ENCODE measurements around the gene PDXDC1.
"Not testable (repeated sequence)": the region's sequence is repeated elsewhere in the genome, so short reads cannot be mapped to it uniquely, and the experiment has no call there.

PDXDC1 gene

DNA sequence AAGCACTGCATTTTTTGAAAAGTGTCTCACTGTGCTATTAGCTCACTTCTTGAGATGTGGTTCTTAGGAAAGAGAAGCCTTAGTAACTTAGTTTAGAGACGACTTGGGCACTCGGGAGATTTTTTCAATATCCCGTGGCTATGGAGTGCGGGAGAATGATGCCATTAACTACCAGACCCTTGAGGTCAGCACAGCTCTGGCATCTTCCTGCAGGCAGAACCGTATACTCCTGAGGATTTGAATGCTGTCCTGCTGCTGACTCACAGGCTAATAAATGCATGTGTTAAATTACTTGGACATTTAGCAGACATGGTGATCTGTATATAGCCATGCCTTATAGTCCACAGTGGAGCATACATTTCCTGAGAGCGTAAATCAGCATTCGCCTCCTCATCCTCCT is 46.6 kb downstream of the PDXDC1 start:
- DNase-seq, result not testable (repeated sequence)

DNA sequence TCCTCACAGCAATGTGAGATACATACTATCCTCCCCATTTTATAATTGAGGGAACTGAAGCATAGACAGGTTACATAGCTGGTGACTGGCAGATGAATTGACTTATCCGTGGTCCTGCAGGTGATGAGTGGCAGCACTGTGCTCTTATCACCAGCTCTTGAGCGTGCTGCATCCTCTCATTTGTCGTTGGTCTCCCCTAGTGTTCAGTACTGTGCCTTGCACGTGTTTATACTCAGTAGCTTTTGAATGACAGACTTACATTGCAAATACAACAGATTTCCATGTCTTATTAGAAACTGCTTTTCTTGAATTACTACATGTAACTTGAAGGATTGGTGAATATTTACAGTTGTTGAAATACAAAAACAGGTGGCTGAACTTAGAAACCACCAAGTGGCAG is 47.4 kb downstream of the PDXDC1 start:
- peak in 1 of 4 experiments; percentile 19 for DNase-seq

DNA sequence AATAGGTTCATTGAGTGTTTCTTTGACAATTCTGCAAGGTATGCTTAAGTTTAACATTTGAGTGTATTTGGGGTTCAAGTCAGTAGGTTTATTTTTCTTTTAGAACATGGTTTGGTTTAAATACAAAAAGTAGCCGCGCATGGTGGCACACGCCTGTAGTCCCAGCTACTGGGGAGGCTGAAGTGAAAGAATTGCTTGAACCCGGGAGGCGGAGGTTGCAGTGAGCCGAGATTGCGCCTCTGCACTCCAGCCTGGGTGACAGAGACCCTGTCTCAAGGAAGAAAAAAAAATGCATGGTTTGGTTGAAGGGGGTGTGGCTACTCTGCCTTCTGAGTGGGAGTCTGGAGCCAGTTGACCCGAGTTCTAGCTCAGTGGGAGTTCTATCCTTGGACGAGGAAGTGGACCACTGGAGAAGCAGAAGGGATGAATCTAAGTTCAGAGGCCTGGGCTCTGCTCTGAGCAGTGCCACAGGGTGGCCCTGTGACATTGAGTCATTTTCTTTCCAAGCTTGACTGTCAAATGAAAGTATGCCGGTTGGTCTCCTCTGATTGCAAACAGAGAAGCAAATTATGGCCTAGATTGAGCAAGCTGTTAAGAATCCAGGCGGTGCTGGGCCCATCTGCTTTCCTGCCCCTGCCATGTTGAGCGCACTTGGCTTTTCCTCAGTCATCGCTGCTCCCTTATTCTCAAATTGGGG is 48.7 kb downstream of the PDXDC1 start:
- not testable (repeated sequence) for DNase-seq

DNA sequence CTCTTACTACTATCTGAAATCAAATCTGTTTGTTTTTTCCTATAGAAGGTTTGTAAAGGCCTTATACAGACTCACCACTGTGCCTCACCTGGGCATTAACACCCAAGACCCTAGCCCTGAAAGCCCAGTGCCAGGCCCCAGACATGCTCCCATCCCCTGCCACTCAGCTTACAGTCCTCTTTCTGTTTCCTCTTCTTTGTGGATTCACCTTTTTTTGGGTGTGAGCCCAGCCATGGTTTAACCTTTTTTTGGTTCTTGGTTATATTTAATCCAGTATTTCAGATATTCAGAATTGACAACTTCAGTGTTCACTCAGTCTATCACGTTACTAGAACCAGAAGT is 50.0 kb downstream of the PDXDC1 start:
- not testable (repeated sequence) for DNase-seq

DNA sequence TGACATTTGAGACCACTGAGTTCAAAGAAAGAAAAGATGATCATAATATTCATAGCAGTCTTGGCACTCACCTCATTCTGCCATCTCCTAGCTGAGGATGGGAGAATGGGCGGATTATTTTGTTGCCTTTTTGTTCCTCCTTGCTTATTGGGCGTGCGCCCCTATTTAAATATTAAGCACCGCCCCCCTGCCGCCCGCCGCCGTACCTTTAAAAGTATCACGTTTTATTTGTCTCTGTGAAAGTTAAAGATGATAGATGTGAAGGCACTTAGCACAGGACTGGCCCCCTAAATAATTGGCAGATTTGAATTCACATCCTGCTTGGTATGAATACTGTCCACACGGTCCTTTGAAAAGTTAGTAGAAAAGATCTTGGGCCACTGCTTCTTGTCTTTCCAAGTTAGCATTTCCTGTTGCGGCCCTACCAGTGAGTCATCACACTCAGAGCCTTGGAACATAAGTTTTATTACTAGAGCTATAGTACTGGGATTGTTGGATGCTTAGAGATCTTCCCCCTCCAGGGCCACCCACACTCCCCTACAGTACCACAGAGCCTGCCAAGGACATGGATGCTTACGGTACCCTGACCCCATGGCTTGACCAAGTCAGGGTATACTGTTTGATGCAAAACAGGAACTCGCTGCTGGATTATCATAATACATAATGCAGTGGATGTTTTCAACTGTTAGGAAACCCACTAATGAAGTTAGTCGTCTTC is 50.6 kb downstream of the PDXDC1 start:
- not testable (repeated sequence) for DNase-seq

DNA sequence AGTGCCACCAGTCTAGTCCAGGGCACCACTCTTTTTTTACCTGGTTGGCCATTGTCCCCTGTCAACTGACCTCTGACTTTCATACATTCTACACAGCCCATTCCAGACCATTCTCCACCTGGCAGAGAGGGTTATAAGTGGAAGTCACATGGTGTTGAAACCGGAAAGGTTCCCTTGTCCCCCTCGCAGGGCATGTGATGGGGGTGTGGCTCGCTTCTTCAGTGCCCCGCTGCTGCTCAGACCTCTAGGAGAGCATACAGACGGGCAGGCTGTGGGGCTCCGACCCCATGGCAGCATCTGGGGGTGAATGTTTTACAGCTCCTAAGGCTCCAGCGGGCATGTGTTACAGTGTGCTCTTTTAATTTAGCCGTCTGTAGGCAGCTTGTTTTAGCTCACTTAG is 52.2 kb downstream of the PDXDC1 start:
- DNase-seq, result not testable (repeated sequence)

DNA sequence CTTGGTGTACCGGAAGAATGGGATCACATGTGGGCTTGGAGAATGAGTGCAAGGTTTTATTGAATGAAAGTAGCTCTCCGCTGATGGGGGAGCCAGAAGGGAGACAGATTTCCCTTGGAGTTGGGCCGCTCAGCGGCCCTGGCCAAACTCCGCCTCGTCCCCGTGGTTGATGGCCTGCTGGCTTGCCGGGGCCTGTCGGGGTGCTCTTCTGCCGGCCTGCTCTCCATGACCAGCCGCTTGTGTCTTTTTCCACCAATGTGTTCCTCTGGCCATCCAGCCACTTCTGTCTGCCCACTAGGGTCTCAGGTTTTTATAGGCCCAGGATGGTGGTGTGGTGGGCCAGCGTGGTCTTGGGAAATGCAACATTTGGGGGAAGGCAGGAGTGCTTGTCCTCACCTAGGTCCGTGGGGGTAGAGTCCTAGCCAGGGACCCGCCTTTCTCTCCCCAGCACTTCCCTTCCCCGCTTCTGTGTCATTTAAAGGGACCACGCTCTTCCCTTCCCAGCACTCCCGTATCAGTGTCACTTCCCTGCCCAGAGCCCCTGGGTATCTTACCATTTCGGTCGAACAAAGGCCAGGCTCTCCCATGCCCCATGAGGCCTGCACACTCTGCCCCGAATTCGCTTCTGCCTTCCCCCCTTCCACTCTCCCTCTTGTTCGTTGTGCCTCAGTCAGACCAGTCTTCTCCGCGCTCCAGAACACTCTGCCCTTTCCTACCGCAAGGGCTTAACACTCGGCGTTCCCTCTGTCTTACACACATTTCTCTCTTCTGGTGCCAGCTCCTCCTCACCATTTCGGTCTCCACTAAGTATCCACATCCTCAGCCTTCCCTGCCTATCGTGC is 52.9 kb downstream of the PDXDC1 start:
- not testable (repeated sequence) for DNase-seq

DNA sequence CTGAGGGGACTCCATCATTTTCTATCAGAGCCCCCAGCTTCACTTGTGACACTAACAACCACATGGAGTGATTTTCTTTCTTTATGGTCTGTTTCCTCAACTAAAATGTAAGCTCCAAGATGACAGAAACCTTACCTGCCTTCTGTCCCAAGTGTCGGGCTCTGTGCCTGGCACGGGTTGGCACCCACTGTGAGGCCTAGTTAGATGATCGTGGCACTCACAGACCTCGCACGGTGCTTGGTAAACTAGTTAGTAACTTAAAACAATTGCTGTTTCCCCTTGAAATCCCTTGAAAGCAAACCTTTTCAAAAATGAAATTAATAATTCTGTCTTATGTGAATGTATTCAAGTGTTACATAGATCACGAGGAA is 53.5 kb downstream of the PDXDC1 start:
- DNase-seq, result not testable (repeated sequence)

DNA sequence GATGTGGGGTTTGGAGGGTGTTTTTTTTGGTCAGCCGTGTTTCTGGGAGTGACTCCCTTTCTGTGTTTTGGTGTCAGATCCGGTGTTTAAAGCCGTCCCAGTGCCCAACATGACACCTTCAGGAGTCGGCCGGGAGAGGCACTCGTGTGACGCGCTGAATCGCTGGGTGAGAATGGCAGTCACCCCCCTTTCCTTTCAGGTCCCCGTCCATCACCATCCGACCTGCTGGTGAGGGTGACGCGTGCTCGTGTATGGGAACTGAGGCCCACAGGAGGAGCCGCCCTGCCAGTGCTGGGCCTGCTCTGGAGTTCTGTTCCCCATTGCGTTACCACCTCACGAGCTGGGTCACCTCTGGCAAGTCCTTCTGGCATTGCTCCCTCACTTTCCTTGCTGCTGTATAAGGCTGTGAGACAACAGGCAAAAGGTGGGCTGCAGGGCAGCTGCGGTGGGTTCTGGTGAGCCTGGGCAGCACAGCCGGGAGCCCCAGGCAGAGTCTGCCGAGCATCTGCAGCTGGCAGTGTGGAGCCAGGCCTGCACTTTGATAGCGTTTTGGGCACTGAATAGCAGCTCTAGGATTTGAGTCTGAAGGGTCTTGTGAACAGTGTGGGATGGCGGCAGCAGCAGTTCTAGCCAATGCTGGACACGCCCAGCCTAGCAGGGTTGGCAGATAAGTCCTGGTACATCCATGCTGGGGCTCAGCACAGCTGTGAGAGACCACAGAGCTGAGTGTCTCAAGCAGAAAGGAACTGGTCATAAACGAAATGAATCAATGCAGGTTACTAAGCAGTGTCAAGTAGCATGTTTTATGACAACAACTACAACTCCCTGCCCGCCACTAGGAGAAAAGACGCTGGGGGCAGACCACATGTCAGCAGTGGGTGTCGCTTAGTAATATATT is 54.2 kb downstream of the PDXDC1 start:
- not testable (repeated sequence) for DNase-seq

DNA sequence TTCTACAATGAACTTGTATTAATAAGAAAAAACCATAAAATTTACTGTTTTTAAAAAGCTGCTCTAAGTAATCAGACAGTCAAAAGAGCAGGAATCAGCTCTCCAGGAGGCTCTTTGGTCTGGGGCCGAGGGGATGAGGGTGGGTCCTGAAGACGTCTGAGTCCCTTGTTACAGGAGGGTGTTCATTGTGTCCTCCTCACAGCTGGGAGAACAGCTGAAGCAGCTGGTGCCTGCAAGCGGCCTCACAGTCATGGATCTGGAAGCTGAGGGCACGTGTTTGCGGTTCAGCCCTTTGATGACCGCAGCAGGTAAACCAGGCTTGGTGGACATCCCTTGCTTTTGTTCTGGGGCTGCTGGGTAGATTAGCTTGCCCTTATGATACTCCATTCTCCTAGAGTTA is 54.9 kb downstream of the PDXDC1 start:
- DNase-seq, result not testable (repeated sequence)

DNA sequence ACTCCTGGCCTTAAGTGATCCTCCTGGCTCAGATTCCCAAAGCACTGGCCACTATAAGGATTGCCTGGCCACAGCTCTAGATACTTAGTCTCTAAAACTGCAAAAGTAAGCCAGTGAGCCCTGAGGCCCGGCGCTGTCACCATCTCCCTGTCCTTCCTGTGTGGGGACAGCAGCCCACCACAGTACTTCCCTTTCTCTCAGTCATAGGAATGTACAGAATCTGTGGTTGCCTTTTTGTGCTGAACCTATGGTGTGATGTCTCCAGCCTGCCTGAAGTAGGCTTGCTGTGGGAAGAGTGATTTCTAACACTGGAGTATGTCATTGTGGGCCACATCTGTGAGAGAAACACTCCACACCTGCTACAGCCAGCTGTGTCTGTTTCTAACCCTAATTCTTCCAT is 56.4 kb downstream of the PDXDC1 start:
- no peak for DNase-seq

DNA sequence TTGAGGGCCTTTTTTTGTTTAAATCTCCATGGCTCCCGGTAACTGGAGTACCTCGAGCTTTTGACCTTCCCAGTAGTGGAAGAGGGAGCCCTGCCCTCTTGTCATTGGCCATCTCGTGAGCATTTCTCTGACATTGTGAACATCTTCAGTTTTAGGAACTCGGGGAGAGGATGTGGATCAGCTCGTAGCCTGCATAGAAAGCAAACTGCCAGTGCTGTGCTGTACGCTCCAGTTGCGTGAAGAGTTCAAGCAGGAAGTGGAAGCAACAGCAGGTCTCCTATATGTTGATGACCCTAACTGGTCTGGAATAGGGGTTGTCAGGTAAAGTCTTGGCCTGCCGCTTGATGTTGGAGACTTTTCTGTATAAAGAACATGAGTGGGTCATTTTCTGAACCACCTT is 56.8 kb downstream of the PDXDC1 start:
- no peak for DNase-seq

DNA sequence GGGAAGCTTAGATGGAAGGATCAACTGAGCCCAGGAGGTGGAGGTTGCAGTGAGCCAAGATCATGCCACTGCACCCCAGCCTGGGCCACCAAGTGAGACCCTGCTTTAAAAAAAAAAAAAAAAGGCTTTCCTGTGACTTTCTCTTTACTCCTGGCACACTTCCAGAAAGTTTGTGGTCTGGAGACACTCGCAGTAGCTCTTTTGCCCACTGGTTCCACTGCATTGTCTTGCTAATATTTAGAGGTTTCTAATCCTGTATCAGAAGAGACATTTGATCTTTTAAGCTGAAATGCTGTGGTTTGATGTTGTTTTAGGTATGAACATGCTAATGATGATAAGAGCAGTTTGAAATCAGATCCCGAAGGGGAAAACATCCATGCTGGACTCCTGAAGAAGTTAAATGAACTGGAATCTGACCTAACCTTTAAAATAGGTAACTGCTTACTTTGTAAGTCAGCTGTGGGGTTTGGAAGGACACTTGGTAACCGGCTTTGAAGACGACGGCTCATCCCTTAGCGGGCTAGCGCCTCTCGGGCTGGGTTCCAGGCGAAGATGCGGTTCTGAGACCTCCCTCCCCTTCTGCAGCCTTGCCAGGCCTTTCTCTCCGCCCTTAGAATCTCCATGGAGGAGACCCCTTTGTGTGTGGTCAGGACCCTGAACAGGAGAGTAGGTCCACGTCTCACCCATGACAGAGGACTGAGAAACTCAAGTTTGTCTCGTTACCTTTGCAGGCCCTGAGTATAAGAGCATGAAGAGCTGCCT is 57.9 kb downstream of the PDXDC1 start:
- no peak for DNase-seq

DNA sequence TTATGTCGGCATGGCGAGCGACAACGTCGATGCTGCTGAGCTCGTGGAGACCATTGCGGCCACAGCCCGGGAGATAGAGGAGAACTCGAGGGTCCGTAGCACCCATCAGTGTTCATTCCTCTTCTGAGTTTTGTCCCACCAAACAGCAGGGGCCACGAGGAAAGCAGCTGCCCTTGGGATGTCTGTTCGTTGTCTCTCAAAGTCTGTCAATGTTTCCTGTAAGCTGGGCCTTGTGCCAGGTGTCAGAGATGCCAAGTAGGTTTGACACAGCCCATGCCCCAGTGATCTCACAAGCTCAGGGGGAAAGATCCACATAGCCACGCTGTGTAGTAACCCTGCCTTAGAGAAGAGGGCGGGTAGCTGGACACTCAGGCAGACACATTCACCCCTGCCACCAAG is 58.5 kb downstream of the PDXDC1 start:
- DNase-seq, result no peak

DNA sequence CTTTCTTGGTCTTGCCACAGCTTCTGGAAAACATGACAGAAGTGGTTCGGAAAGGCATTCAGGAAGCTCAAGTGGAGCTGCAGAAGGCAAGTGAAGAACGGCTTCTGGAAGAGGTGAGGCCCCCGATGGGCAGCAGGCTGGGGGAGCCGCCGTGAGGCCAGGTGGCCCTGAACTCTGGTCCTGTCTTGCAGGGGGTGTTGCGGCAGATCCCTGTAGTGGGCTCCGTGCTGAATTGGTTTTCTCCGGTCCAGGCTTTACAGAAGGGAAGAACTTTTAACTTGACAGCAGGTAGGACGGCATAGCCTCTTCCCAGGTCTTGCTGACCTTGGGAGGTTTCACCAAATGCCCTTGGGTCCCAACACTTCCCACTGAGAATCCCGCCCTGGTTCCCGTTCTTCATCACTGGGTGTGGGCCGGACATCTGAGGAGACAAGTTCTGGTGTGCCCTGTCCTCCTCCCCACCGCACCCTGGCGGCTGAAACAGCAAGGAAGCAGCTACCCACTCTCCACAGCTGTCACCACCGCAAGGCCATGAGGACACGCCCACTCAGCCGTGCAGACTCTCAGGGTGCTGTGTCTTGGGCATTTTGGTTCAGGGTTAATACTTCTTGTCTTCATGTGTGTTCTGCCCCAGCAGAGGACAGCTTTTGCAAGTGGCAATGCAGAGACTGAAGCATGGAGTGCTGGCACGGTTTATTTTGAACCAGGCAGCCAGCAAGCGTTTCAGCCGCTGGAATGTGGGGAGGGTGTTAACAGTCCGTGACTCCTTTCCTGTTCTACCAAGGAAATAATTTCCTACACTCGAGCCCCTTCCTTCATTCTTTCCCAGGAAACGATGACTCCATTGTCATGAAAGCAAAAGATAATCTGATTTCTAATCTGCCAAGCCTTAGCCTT is 59.7 kb downstream of the PDXDC1 start:
- no peak for DNase-seq

DNA sequence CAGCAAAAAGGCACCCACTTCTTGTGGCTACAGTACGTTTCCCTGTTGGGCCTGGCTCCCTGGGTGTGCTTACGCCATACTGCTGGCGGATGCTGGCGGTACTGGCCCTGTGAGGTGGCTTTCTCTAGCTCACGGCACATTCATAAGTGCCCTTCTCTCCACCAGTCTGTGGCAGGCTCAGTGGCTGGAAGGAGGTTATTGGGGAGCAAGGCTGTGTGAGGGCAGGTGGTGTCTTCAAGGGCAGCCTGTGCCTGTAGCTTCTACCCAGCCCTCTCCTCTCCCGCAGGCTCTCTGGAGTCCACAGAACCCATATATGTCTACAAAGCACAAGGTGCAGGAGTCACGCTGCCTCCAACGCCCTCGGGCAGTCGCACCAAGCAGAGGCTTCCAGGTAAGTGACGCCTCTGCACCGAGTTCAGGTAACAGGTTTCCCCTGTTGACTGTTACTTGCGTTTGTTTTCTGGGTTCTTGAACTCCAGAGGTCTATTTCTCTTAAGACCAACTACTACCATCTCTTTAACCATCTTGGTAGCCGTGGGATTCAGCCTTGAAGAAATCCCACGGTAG is 60.4 kb downstream of the PDXDC1 start:
- DNase-seq, result no peak

DNA sequence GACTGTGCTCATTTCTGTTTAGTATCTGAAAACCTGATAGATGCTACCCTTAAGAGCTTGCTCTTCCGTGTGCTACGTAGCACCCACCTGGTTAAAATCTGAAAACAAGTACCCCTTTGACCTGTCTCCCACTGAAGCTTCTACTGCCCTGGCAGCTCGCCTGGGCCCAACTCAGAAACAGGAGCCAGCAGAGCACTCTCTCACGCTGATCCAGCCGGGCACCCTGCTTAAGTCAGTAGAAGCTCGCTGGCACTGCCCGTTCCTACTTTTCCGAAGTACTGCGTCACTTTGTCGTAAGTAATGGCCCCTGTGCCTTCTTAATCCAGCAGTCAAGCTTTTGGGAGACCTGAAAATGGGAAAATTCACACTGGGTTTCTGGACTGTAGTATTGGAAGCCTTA is 62.2 kb downstream of the PDXDC1 start:
- no peak for DNase-seq

DNA sequence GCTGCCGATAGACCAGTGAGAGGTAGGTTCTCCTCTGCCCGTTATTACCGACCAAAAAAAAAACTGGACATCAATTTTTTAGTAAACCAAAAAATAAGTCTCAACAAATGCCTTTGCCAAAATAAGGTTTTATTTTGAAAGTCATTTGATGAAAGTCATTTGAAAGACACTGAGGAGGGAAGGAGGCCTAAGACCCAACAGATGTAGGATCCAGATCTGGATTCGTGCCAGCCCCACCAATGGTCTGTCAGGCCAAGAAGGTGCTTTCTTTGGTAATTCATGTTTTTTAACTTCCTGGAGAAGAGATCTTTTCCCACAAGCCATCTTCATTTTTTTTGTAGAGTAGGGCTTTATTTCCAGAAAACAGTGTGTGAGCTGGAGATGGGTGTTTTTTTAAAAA is 62.9 kb downstream of the PDXDC1 start:
- DNase-seq, result no peak

DNA sequence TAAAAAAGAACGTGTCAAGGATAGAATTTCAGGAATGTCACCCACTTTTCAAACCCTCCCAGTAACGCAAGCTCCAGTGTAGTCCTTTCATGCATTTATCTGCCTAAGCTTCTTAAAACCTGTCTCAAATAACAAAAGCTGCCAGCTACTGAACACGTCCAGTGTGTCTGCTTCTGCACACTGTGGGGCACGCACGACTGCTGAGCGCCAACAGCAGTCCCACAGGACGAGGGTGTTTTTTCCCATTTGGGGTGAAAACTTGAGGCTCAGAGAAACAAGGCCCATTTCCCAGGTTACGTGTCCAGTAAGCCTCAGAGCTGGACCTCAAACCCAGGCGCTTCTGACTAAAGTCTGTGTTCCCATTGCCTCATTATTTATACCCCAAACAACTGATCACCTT is 63.9 kb downstream of the PDXDC1 start:
- no peak for DNase-seq

DNA sequence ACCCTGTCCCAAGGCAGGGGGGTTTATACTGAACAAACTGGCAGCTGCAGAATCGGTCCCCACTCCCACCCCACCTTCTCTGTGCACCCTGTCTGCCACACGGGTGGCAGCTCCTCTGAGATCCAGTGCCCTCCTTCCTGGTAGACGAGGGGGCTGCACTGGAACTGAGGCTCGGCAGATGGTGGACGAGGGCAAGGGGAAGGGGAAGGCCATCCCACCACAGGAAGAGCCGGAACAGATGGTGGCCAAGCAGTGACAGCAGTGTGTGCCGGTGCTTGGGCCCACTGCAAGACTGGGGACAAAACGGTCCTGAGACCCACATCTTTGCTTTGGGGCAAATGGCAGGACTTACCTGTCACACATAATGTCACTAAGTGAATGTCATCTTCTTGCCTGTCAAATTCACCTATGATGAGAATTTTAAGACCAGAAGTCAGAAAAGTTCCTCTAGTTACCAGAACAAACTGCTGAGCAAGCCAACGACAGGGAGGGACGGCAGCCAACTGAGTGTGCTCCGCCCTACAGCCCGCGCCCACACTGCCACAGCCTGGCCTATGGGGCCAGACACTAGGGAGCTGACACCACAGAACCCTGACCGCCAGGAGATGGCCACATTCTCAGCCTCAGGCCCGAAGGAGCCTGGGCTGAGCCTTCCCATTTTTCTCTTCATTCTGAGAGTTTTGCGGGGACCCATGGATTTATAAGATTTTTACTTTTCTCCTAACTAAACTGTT is 66.6 kb downstream of the PDXDC1 start:
- no peak for DNase-seq

Measured in activated CD4-positive, CD25-positive, alpha-beta regulatory T cell (primary cell).